GM21381 (cell line): ENCODE measurements around the gene GFOD2.
A peak's percentile ranks its signal among the peaks of the same experiment; 100 is the strongest.

Source experiments
- ATAC-seq: cut with Tn5 transposase; IDR thresholded peaks from one replicate; pipeline ENCODE4 v1.9.1; 2021; ENCODE audit warnings: mild to moderate bottlenecking, moderate library complexity; ENCODE audit not compliant: unreplicated experiment

The GFOD2 gene

GRCh38 chr16:67733734-67734470, 14.8 kb upstream of the GFOD2 start:
- ATAC-seq: no peak

- no peak for ATAC-seq
Observed at GRCh38 chr16:67731753-67732095, 12.6 kb upstream of the GFOD2 start.

- no peak for ATAC-seq
Observed at GRCh38 chr16:67731071-67731752, 12.1 kb upstream of the GFOD2 start.

- ATAC-seq: no peak
Observed at GRCh38 chr16:67730326-67730725, 11.2 kb upstream of the GFOD2 start.

GRCh38 chr16:67729636-67730248, 10.6 kb upstream of the GFOD2 start:
- no peak for ATAC-seq

- ATAC-seq: no peak
Observed at GRCh38 chr16:67727521-67728485, 8.7 kb upstream of the GFOD2 start.

- ATAC-seq: no peak
Observed at GRCh38 chr16:67726106-67727034, 7.3 kb upstream of the GFOD2 start.

GRCh38 chr16:67723911-67724305, 4.8 kb upstream of the GFOD2 start:
- no peak for ATAC-seq

- ATAC-seq: no peak
Observed at GRCh38 chr16:67723151-67723910, 4.2 kb upstream of the GFOD2 start.

- no peak for ATAC-seq
Observed at GRCh38 chr16:67720236-67720635, 1.1 kb upstream of the GFOD2 start.

- no peak for ATAC-seq
Observed at GRCh38 chr16:67719778-67720144, 645 bp upstream of the GFOD2 start.

GRCh38 chr16:67718668-67719047, 458 bp downstream of the GFOD2 start:
- ATAC-seq: peak; percentile 16

- no peak for ATAC-seq
Observed at GRCh38 chr16:67716097-67716496, 3.0 kb downstream of the GFOD2 start.

GRCh38 chr16:67714522-67714921, 4.6 kb downstream of the GFOD2 start:
- no peak for ATAC-seq

- ATAC-seq: no peak
Observed at GRCh38 chr16:67713647-67714273, 5.4 kb downstream of the GFOD2 start.

- no peak for ATAC-seq
Observed at GRCh38 chr16:67710607-67711006, 8.5 kb downstream of the GFOD2 start.

- ATAC-seq: no peak
Observed at GRCh38 chr16:67709050-67709449, 10.1 kb downstream of the GFOD2 start.

GRCh38 chr16:67708368-67708771, 10.7 kb downstream of the GFOD2 start:
- no peak for ATAC-seq

GRCh38 chr16:67707790-67708189, 11.3 kb downstream of the GFOD2 start:
- no peak for ATAC-seq
